Measurements from ENCODE around the gene RERE. TPM values are rescaled to one million over a fixed set of nuclear protein-coding genes. Genes with fewer than 3 reads are reported as not detected.

Gene RERE
- polyA plus RNA-seq, 1 of the 3 experiments (the other 2 are of a cell fraction), result 8.1 TPM

- Histone ChIP-seq H4K20me1 (ENCODE audit: insufficient read depth) (no peaks in the 10 kb centered on the region), H3K27ac (ENCODE audit: low read depth in 2 of 2, low read length in 1 of 2) (no peak overlapping the region), H3K79me2 (ENCODE audit: insufficient read depth) (peaks cover 9% of the 10 kb centered on the region), H3K4me1 (ENCODE audit: control insufficient read depth in 1 of 2, insufficient read depth in 2 of 2, low read depth in 1 of 2, low read length in 1 of 2) (no peaks in the 10 kb centered on the region), H3K36me3 (replicated peaks in 1 of 2; ENCODE audit: control insufficient read depth in 1 of 2, insufficient read depth in 2 of 2, low read length in 1 of 2) (no peaks in the 10 kb centered on the region), H3K4me3 (ENCODE audit: low read depth in 2 of 2, low read length in 1 of 2) (no peak overlapping the region), H3F3A (replicated peaks; ENCODE audit: insufficient read depth) (peaks cover 4% of the 10 kb centered on the region), H3K9me2 (no peaks in the 10 kb centered on the region), H3K9me3 (no peaks in the 10 kb centered on the region), H3K27me3 (ENCODE audit: insufficient read depth) (no peaks in the 10 kb centered on the region), H3K4me2 (no peak overlapping the region), H3K9ac (no peak overlapping the region), H2AFZ (ENCODE audit: low read depth) (no peak overlapping the region)
- no peak for TF ChIP-seq GATA2 (CRISPR knock-in tag; IDR thresholded peaks at IDR 0.05)
- TF ChIP-seq FOSL2 (IDR thresholded peaks at IDR 0.05; ENCODE audit: borderline replicate concordance, low read depth), result no peak
- no peak for TF ChIP-seq SMC3 (IDR thresholded peaks at IDR 0.05; ENCODE audit: low read depth, low read length)
- no peak for TF ChIP-seq JUND (IDR thresholded peaks at IDR 0.05)
- TF ChIP-seq, protein P1, sequence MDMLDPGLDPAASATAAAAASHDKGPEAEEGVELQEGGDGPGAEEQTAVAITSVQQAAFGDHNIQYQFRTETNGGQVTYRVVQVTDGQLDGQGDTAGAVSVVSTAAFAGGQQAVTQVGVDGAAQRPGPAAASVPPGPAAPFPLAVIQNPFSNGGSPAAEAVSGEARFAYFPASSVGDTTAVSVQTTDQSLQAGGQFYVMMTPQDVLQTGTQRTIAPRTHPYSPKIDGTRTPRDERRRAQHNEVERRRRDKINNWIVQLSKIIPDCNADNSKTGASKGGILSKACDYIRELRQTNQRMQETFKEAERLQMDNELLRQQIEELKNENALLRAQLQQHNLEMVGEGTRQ (IDR thresholded peaks at IDR 0.05; ENCODE audit: borderline replicate concordance, low read depth, low read length), result no peak
- no peak for TF ChIP-seq NRF1 (IDR thresholded peaks at IDR 0.05; ENCODE audit: low read depth, low read length)
- TF ChIP-seq FOXM1 (IDR thresholded peaks at IDR 0.05; ENCODE audit: low read depth), result no peak
- TF ChIP-seq MXI1 (IDR thresholded peaks at IDR 0.05; ENCODE audit: low read depth, low read length), result no peak
- TF ChIP-seq TAF1 (IDR thresholded peaks at IDR 0.05; ENCODE audit: borderline replicate concordance, low read depth, low read length), result no peak
- TF ChIP-seq POLR2AphosphoS5 (IDR thresholded peaks at IDR 0.05; ENCODE audit: low read depth, low read length), result no peak
- TF ChIP-seq RAD21 (IDR thresholded peaks at IDR 0.05; ENCODE audit: low read length), result no peak
- TF ChIP-seq RXRA (IDR thresholded peaks at IDR 0.05; ENCODE audit: borderline replicate concordance, low read depth), result no peak
- no peak for TF ChIP-seq CHD2 (IDR thresholded peaks at IDR 0.05; ENCODE audit: low read length, partially characterized antibody)
- DNase-seq, result no peak
- 91% methylated on average over 1 of the region's 1 CpG for WGBS (ENCODE audit: low lambda C conversion rate)
- CTCF ChIA-PET, result interaction anchor here (1.0 kb wide), 1 partner anchor 41 kb away, joined by 3 read pairs; no protein-coding TSS in a partner anchor
- POLR2A ChIA-PET, result no interaction called here
These were observed 37.0 kb downstream of the RERE start for GRCh38 chr1:8780405-8780804.

DNA sequence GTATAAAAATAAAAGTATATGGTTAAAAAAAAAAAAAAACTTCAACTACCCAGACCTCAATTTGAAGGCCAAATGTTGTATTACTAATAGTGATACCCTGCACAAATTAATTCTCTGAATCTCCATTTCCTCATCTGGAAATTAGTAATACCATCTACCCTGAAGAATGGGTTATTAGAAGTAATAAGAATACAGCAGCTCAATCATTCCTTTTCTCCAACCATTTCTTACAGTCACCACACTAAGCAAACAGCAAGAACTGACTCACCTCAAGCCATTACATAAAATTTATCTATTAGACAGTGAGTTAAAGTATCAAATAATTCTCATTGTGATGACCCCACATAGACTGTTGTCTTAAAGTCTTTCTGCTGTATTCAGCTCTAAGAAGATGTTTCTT lies 39.6 kb downstream of the RERE start:
- Histone ChIP-seq H4K20me1 (ENCODE audit: insufficient read depth) (no peaks in the 10 kb centered on the region), H3K27ac (ENCODE audit: low read depth in 2 of 2, low read length in 1 of 2) (no peak overlapping the region), H3K27me3 (ENCODE audit: insufficient read depth) (no peaks in the 10 kb centered on the region), H2AFZ (ENCODE audit: low read depth) (no peak overlapping the region), H3K9me2 (no peaks in the 10 kb centered on the region), H3K9me3 (no peaks in the 10 kb centered on the region), H3K4me1 (ENCODE audit: control insufficient read depth in 1 of 2, insufficient read depth in 2 of 2, low read depth in 1 of 2, low read length in 1 of 2) (no peaks in the 10 kb centered on the region), H3K9ac (no peak overlapping the region), H3F3A (replicated peaks; ENCODE audit: insufficient read depth) (peaks cover 4% of the 10 kb centered on the region), H3K36me3 (replicated peaks in 1 of 2; ENCODE audit: control insufficient read depth in 1 of 2, insufficient read depth in 2 of 2, low read length in 1 of 2) (no peaks in the 10 kb centered on the region), H3K4me3 (ENCODE audit: low read depth in 2 of 2, low read length in 1 of 2) (no peak overlapping the region), H3K4me2 (no peak overlapping the region), H3K79me2 (ENCODE audit: insufficient read depth) (peaks cover 4% of the 10 kb centered on the region; the same call in 1 of the 2 replicates)
- ChIA-PET POLR2A (no interaction called here), CTCF (interaction anchor here (1.1 kb wide), 1 partner anchor 16 kb away, joined by 3 read pairs; no protein-coding TSS in a partner anchor)
- no peak for TF ChIP-seq MAX (IDR thresholded peaks at IDR 0.05; ENCODE audit: low read depth)
- TF ChIP-seq FOXJ3 (CRISPR knock-in tag; IDR thresholded peaks at IDR 0.05), result no peak
- TF ChIP-seq, protein P1 (IDR thresholded peaks at IDR 0.05; ENCODE audit: borderline replicate concordance, low read depth, low read length), result no peak
- TF ChIP-seq POLR2AphosphoS5 (IDR thresholded peaks at IDR 0.05; ENCODE audit: low read depth, low read length), result no peak
- TF ChIP-seq FOXM1 (IDR thresholded peaks at IDR 0.05; ENCODE audit: low read depth), result no peak
- no peak for TF ChIP-seq TCF12 (IDR thresholded peaks at IDR 0.05)
- no peak for TF ChIP-seq MEF2A (IDR thresholded peaks at IDR 0.05; ENCODE audit: borderline replicate concordance, low read depth)
- TF ChIP-seq NFIC (IDR thresholded peaks at IDR 0.05; ENCODE audit: borderline replicate concordance), result no peak
- no peak for TF ChIP-seq RXRA (IDR thresholded peaks at IDR 0.05; ENCODE audit: borderline replicate concordance, low read depth)
- TF ChIP-seq TAF1 (IDR thresholded peaks at IDR 0.05; ENCODE audit: borderline replicate concordance, low read depth, low read length), result no peak
- no peak for TF ChIP-seq ZBTB33 (IDR thresholded peaks at IDR 0.05; ENCODE audit: borderline replicate concordance, low read depth)
- no peak for TF ChIP-seq MXI1 (IDR thresholded peaks at IDR 0.05; ENCODE audit: low read depth, low read length)
- TF ChIP-seq IRF3 (IDR thresholded peaks at IDR 0.05; ENCODE audit: low read depth, low read length), result no peak
- no peak for TF ChIP-seq PBX3 (IDR thresholded peaks at IDR 0.05)
- no peak for TF ChIP-seq NRF1 (IDR thresholded peaks at IDR 0.05; ENCODE audit: low read depth, low read length)
- no peak for TF ChIP-seq CHD2 (IDR thresholded peaks at IDR 0.05; ENCODE audit: low read length, partially characterized antibody)
- DNase-seq, result no peak

Measured in SK-N-SH (cell line).